NCI-H2107 (cell line): ENCODE data around the gene FDXR.

Source experiments
- DNase-seq: peaks from one replicate; lab custom pipeline; 2025; lab: John Stamatoyannopoulos, UW

FDXR gene

GRCh38 chr17:74857191-74857590 lies 15.6 kb downstream of the FDXR start:
- DNase-seq = no peak

GRCh38 chr17:74856112-74856511 lies 16.7 kb downstream of the FDXR start:
- DNase-seq = no peak

DNA sequence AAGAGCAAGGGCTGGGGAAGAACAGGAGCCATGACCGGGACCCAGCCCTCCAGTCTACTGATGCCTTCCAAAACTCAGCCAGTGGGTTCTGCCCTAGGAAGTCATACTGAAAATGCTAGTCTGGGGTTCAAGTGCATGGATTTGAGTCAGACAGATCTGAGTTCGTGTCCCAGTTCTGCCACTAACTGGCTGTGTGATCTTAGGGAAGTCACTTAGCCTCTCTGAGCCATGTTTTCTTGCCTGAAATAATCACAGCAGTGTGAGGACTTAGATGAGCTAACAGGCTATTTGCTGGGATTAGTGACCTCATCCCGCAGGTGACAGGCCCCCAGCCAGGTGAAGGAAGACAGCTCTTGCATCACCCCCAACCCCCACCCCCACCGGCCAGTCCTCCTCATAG lies 17.5 kb downstream of the FDXR start:
- DNase-seq = no peak

DNA sequence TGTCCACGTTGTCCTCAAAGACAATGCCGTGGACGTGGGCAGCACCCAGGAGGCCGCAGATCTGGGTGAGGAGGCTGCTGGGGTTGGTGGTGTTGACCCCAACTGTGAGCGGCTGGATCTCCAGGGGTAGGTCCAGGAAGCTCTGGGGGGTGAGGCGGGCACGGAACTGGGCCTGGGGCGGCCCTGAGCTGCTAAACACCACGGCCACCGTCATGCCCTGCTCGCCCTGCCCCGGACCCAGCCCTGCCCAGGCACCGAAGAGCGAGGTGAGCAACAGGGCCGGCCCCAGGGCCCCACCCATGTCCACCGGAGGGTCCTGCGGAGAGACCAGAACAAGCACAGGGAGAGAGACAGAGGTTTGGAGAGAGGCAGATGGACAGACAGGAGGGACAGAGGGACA lies 18.0 kb downstream of the FDXR start:
- DNase-seq = no peak

DNA sequence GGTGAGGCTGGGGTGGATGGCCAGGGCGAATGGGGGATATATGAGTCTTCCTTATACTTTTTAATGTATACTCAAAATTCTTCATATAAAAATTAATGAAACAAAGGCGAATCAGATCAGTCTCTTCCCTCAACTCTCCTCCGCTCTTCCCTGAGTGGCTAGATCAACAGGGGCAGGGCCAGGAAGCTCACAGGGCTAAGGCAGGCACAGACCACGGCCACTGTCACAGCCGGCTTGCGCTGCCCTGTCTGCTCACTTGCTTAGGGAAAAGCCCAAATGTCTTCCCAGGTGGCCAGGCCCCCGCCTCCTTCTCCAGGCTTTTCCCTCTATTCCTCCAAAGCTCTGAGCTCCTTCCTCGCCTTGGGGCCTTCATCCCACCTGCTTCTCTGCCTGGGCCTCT lies 19.1 kb downstream of the FDXR start:
- no peak for DNase-seq

GRCh38 chr17:74853048-74853397 lies 19.8 kb downstream of the FDXR start:
- no peak for DNase-seq

DNA sequence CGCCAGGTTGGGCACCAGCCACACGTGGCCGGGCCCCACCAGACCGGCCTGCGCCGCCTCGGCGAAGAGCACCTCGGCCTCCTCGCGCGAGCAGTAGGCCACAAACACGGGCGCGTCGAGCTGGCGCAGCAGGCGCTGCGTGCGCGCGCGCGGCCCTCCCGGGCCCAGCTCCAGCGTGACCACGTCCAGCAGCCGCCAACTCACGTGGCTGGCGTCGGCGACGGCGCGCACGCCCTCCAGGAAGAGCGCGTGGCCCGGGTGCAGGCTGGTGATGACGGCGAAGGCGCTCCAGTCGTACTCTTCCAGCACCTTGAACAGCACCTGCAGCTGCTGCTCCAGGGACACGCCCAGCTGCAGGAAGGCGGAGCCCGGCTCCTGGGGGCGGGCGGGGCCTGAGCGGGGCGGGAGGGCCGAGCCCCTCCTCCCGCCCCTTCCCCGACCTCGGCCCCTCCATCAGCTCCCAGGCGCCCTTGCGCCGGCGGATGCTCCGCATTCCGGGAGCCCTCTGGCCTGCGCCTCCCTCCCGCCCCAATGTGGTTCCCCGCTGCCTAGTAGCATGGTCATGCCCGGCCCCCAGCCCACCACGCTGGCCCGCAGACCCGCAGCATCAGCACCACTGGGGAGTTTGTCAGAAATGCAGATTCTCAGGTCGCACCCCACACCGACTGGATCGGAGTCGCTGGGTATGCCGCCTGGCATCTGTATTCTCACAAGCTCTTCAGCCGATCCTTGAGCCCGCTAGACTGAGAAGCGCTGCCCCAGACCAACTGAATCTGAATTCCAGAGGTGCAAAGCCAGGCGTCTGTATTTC lies 20.4 kb downstream of the FDXR start:
- DNase-seq = no peak

DNA sequence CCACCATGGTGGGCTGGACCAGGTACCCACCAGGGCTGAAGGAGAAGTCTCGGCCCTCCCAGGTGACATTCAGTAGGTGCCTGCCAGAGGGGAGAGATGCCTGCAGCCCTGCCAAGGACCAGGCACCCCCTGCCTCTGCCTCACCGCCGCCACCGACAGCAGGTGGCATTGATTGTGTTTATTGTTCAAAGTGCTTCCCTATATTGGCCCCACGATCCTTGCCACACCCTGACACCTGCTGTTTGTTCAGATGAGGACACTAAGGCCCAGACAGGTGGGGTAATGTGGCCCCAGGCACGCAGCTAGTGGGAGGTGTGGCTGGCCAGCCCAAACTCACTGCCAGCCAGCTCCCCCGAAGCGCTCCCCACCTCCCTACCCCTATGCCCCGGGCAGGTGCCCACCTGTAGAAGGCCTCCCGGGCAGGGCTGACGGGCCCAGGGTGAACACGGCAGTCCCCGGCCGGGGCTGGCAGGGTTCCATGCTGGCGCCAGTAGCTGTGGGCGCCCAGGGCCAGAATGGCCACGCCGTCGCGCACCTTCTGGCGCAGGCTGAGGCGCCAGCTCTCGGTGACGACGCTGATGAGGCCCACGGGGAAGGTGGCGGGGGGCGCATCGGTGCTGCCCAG lies 21.1 kb downstream of the FDXR start:
- DNase-seq = no peak

- DNase-seq = no peak
Measured at GRCh38 chr17:74850914-74851313, 21.9 kb downstream of the FDXR start.

DNA sequence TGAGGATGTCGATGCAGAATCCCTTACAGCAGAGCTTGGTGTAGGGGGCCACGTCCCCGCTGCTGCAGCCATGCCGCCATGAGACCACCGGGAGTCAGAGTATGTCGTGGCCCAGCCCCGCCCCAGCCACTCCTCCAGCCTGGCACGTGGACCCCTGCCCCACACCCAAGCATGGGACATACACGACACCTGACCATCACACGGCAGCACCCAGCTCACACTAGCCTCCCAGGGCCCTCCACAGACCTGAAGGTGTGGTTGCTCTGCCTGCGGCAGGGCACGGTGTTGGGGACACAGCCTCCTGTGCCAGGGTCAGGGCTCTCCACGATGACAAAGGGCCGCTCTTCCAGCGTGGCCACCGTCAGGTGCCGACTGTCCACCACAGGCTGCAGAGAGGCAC lies 22.5 kb downstream of the FDXR start:
- DNase-seq = no peak

GRCh38 chr17:74848656-74849399 lies 24.0 kb downstream of the FDXR start:
- DNase-seq = no peak

GRCh38 chr17:74846621-74847020 lies 26.2 kb downstream of the FDXR start:
- DNase-seq = no peak

DNA sequence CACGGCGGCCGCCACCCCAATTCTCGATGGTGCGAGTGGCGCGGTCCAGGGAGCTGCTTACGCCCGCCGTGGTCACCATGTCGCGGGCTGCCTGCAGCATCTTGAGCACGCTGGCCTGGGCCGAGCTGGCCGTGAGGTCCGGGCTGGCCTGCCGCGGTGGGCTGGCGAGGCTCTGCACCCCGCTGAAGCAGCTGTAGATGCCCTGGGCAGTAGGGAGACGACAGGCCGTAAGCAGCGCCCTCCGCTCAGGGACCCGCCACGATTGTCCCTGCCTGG lies 29.5 kb downstream of the FDXR start:
- DNase-seq = no peak

- no peak for DNase-seq
Measured at GRCh38 chr17:74842599-74843351, 30.0 kb downstream of the FDXR start.

DNA sequence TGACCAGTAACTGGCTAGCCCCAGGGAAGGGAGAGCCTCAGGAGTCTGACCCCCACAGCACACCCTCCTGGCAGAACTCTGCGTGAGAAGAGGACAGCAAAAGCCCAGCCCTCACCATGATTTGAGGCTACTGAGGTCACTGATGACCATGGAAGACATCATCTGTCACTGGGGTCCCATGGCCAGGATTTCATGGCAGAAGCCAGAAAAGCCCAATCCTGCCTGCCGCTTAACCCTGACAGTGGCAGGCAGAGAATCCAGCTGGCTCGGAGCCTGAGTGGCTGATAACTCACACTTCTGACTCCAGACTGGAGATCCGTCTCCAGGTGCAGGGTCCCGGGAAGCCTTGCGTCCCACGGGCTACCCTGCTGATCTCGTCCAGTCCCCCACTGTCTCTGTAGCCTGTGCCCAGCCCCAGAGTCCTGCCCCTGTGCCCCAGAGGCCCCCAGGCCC lies 30.6 kb downstream of the FDXR start:
- no peak for DNase-seq

DNA sequence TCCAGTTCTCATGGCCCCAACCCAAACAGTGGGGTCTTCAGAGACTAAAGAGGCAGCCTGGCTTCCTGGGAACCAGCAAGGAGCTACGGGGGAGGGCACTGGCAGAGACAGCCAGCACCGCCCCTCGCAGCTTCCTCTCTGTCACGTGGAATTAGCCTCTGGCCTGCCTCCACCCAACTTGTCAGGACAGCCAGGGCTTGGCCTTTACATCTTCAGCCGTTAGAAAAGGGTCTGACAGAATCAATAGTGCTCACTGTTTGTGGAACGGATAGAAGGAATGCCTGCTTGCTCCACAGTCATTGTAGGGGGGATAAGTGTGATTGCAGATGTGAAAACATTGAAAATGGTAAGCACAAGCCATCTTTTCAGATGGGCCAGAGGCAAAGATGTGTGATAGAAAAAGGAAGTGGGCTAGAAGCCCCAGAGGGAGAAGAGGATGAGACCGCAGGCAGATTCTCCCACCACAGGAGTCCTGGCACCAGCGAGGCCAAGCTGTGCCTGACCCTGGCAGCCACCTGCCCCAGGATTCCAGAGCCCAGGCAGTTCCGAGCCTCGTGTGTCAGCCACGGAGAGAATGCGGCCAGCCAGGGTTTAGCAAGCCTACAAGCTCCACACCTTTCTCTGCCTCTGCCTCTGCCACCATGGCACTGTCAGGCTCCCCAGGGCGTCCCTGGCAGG lies 31.7 kb downstream of the FDXR start:
- DNase-seq = no peak

DNA sequence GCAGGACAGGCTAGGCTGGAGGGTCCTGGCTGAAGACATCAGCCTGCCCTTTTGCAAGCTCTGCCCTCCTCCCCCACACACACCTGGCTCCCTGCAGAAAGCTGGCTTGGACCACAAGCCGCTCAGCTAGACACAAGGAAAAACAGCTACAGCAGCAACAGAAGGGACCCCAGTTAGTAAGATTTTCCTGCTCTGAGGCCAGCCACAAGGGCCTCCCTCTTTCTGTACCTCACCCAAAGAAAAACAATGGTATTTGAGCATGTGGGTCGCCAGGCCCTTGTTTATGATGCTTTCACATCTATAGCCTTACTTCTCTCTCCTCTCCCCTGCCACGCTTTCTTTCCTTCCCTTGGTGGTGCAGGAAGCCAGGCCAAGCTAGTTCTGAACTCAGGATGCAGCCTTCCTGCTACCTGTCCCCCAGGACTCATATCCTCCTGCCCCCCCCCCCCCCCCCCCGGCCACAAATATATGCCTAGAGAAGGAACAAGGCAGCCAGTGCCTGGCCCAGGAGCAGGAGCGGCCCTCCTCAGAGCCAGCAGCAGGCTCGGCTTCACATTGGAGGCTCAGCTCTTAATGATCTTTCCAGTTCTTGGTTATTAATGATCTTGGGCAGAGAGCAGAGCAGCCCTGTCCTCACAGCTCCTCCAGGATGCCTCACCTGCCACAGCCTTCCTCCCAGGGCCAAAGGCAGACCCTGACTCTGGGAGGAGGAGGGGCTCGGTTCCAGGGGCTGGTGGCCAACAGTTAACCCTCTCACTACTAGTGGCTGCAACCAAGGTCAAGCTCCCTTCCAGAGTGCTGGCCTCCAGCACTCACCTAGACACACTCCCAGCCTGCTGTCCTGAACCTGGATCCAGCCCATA lies 32.6 kb downstream of the FDXR start:
- DNase-seq = no peak

DNA sequence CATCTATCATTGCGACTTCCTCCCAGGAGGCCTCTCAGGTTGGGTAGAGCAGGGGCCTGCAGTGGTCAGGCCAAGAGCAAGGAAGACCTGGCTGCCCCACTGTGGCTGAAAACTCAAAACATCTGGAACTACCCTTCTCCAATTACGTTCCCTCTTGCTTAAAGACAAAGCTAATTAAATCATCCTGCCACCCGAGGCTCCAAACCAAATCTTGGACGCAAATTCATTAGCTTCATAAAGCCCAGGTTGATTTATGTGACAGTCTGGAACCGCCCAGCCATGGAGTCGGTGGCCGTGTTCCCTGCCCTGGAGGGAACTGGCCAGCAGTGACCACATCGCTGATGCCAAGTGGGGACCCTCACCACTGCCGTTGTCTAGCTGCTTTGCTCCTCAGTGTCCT lies 34.5 kb downstream of the FDXR start:
- DNase-seq = no peak

DNA sequence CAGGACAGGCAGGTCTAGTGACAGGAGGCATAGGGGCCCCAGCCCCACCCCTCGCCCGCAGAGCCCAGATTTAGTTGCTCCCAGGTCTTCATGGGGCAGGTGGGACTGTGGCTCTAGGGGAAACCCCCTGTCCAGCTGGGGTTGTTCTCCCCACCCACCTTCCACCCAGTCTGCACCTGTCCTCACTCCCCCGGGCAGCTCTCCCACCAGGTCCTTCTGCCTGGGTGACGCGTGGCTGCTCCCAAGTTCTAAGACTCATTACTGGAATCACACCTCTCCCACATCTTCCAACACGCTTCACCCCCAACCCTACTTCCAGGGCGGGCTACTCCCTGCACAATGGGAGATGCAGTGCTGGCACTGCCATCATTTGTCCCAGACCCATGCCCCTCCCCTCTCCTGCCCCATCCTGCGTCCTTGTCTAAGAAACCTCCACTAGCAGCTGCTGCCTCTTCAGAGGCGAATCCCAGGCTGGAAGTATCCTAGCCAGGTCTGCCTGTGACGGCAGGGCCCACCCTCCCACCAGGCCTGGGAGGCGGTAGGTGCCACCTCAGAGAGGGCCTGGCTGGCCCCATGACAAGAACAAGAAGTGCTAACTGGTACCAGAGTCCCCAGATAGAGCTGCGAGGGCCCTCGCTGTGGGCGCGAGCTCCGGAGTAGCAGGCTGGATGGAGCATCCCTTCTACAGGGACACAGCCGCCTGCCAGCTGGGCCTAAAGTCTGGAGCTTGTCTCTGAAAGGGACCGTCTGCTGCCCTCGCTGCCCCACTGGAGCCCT lies 35.9 kb downstream of the FDXR start:
- no peak for DNase-seq

GRCh38 chr17:74836191-74836590 lies 36.6 kb downstream of the FDXR start:
- no peak for DNase-seq
